HUES6 (cell line): ENCODE data around the gene CUX1.
A peak's percentile ranks its signal among the peaks of the same experiment; 100 is the strongest.

Experiments used
- H3K27ac ChIP-seq: 2 replicates; pipeline ENCODE4 v1.7.0; 2013; ENCODE audit warnings: low read depth, mild to moderate bottlenecking, low read length, inconsistent platforms
- H3K27me3 ChIP-seq: 2 replicates; pipeline ENCODE4 v1.6.1; 2013; ENCODE audit warnings: low read length; ENCODE audit not compliant: control insufficient read depth, insufficient read depth
- H3K36me3 ChIP-seq: 2 replicates; pipeline ENCODE4 v1.6.1; 2013; ENCODE audit warnings: low read length; ENCODE audit not compliant: control insufficient read depth, insufficient read depth
- H3K4me1 ChIP-seq: 2 replicates; pipeline ENCODE4 v1.6.1; 2013; ENCODE audit warnings: low read length; ENCODE audit not compliant: control insufficient read depth, insufficient read depth
- H3K4me3 ChIP-seq: 2 replicates; pipeline ENCODE4 v1.5.1; 2013; ENCODE audit warnings: low read depth, low read length
- H3K9ac ChIP-seq: one replicate; pipeline ENCODE4 v1.6.1; 2013; ENCODE audit warnings: mild to moderate bottlenecking, low read length
- H3K9me3 ChIP-seq: 2 replicates; pipeline ENCODE4 v1.6.1; 2013; ENCODE audit warnings: low read depth, low read length; ENCODE audit not compliant: control insufficient read depth, insufficient read depth

Gene CUX1

DNA sequence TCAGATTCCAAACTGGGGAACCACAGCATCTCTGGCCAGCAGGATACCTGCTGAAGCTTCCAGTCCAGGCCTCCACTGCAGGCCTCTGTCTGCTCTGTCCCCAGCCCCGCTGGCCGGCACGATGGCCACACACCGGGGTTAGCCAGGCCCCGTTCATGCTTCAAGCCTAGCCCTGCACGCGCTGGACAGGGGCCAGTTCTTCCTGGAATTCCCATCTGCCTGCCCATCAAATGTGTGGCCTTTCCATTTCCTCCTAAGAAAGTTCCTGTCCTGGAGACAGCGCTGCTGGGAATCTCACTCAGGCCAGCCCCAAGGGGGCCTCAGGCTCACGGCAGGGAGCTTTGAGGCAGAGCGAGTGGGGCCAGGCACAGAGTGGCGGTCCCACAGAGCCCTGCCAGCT, 487.2 kb downstream of the CUX1 start:
- Histone ChIP-seq H3K36me3 (peaks cover 7% of the 10 kb centered on the region; the same call in 1 of the 2 replicates), H3K9ac (no peak overlapping the region), H3K4me3 (no peak overlapping the region), H3K9me3 (no peaks in the 10 kb centered on the region), H3K4me1 (peaks cover 23% of the 10 kb centered on the region), H3K27ac (no peak overlapping the region), H3K27me3 (peaks cover 8% of the 10 kb centered on the region)

DNA sequence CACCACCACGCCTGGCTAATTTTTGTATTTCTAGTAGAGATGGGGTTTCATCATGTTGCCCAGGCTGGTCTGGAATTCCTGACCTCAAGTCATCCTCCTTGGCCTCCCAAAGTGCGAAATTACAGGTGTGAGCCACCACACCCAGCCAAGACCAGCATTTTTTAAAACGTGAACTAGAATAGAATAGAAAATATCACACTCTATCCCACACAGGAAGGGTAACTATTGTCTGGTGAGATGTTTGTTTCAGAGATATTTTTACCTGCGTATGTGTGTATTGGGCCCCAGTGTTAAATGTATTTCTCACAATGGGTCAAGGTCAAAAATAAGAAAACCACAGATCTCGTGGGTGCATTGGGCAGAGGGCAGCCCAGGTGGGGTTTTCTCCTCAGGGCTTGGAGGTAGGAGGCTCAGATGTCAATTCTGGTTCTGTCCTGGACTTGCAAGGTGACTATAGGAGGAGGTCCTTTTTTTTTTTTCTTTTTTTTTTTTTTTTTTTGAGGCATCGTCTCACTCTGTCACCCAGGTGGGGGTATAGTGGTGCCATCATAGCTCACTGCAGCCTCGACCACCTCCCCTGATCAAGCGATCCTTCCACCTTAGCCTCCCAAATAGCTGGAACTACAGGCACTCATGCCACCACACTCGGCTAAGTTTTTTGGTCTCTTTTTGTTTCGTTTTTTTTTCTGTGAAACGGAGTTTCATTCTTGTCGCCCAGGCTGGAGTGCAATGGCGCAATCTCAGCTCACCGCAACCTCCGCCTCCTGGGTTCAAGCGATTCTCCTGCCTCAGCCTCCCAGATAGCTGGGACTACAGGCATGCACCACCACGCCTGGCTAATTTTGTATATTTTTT, 488.2 kb downstream of the CUX1 start:
- Histone ChIP-seq H3K36me3 (peaks cover 7% of the 10 kb centered on the region; the same call in 1 of the 2 replicates), H3K4me3 (no peak overlapping the region), H3K27me3 (peaks cover 2% of the 10 kb centered on the region; the same call in 1 of the 2 replicates), H3K27ac (no peak overlapping the region), H3K4me1 (peaks cover 23% of the 10 kb centered on the region), H3K9ac (no peak overlapping the region), H3K9me3 (no peaks in the 10 kb centered on the region)

DNA sequence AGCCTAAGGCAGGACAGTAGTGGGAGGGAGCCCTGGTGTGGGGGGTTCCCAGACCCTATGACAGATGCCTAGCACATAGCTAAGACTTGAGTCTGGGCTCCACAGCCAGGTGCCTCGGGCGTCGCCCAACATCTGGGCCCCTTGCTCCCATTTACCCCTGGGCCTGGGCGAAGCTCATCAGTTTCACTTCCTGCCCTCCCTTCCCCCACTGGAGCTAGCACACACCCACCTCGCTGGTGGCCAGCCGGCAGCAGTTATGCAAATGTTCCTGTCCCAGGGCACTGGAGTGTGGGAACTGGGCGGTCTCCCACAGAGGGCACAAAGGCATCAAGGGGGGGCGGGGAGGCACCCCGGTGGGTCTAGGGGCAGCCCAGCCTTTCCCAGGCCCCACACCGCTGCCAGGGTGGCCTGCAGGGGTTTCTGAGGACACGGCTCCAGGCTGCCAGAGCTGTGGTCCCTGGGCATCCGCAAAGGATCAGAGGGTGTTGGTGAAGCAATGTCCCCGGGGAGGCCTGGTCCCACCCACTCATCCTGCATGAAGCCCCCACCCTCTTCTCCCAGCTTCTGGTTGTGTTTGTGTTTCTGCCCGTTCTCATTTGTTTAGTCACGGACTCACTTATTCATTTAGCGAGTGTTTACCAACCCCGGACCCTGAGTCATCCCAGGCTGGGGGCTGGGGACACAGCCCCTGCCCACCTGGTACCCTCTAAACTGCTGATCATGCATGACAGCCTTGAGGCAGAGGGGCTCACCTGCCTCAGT, 489.7 kb downstream of the CUX1 start:
- Histone ChIP-seq H3K4me1 (peaks cover 19% of the 10 kb centered on the region), H3K27me3 (no peaks in the 10 kb centered on the region), H3K27ac (0 out of 2 replicates have a peak overlapping the region, but pooled peaks have one; percentile 6), H3K4me3 (peak overlapping the region; percentile 3; the same call in 1 of the 2 replicates), H3K9ac (no peak overlapping the region), H3K36me3 (peaks cover 7% of the 10 kb centered on the region; the same call in 1 of the 2 replicates), H3K9me3 (no peaks in the 10 kb centered on the region)

DNA sequence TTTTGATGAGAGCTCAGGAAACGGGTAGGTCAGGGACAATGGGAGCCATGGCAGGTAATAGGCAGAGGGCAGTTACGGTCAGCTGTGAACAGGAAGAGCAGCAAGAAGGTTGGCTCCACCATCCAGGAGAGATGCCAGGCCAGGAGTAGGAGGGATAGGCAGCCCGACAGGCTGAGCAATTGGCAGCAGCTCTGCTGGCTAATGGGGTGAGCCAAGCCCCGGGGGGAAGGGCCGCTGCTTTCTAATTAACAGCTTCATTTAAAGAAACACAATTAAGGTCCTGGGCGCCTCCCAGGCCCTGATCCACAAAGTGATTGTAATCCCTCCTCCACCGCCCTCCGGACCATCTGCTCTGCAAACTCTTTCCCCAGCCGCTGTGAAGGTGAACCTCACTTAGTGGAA, 493.0 kb downstream of the CUX1 start:
- H3K4me1 ChIP-seq, result peaks cover 15% of the 10 kb centered on the region
- peaks cover 13% of the 10 kb centered on the region; the same call in 1 of the 2 replicates for H3K36me3 ChIP-seq
- H3K27ac ChIP-seq, result no peak overlapping the region

DNA sequence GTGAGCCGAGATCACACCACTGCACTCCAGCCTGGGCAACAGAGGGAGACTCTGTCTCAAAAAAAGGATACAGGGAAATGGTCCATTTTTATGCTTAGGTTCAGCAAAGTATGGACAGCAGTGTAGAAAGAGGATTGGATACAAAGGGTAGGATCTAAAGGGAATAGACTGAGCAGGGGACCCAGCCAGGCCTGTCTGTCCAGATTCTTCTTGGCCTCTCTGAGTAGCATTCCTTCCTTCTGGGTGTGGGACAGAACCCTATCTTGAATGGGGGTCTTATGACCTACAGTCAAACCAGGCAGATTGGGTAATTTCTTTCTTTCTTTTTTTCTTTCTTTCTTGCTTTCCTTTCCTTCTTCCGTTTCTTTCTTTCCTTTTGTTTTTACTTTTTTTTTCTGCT, 494.9 kb downstream of the CUX1 start:
- H3K4me3 ChIP-seq, result no peak overlapping the region
- no peak overlapping the region for H3K9ac ChIP-seq
- peaks cover 13% of the 10 kb centered on the region; the same call in 1 of the 2 replicates for H3K36me3 ChIP-seq
- no peaks in the 10 kb centered on the region for H3K27me3 ChIP-seq
- no peaks in the 10 kb centered on the region for H3K9me3 ChIP-seq
- H3K27ac ChIP-seq, result no peak overlapping the region
- peaks cover 8% of the 10 kb centered on the region for H3K4me1 ChIP-seq

More for the DNA sequence above, 493.0 kb downstream of the CUX1 start:
- Histone ChIP-seq H3K9ac (no peak overlapping the region), H3K9me3 (no peaks in the 10 kb centered on the region), H3K27me3 (no peaks in the 10 kb centered on the region), H3K4me3 (no peak overlapping the region)

DNA sequence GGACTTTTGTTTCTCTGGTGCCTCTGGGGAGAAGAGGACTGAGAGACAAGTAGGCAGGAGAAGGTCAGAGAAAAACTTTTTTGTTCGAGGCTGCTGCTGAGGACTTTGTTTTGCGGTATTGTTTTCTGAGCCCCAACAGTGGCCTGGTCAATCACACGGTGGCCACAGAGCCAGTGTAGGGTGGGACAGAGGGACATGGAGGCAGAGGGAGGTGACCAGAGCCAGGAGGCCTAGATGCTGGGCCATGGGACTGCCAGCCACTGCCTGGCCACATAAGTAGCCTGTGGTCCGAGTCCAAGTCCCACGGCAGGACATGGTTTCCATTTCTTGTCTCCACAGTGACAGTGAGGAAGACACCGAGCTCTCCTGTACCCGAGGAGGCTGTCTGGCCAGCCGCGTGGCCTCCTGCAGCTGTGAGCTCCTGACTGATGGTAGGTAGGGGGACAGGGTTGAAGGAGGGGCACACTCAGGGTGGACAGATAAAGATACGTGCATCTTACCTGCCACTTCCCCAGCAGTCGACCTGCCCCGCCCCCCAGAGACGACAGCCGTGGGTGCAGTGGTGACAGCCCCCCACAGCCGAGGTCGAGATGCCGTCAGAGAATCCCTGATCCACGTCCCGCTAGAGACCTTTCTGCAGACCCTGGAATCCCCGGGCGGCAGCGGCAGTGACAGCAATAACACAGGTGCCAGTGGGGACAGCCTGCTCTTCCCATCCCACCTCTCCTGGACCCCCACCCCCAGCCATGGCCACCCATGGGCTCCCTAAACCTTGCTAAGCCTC, 496.8 kb downstream of the CUX1 start:
- no peak overlapping the region for H3K4me3 ChIP-seq
- no peak overlapping the region for H3K9ac ChIP-seq
- no peak overlapping the region for H3K27ac ChIP-seq
- H3K4me1 ChIP-seq, result peaks cover 9% of the 10 kb centered on the region; the same call in 1 of the 2 replicates
- H3K27me3 ChIP-seq, result no peaks in the 10 kb centered on the region; the same call in 1 of the 2 replicates
- H3K36me3 ChIP-seq, result peaks cover 9% of the 10 kb centered on the region; the same call in 1 of the 2 replicates
- no peaks in the 10 kb centered on the region for H3K9me3 ChIP-seq

DNA sequence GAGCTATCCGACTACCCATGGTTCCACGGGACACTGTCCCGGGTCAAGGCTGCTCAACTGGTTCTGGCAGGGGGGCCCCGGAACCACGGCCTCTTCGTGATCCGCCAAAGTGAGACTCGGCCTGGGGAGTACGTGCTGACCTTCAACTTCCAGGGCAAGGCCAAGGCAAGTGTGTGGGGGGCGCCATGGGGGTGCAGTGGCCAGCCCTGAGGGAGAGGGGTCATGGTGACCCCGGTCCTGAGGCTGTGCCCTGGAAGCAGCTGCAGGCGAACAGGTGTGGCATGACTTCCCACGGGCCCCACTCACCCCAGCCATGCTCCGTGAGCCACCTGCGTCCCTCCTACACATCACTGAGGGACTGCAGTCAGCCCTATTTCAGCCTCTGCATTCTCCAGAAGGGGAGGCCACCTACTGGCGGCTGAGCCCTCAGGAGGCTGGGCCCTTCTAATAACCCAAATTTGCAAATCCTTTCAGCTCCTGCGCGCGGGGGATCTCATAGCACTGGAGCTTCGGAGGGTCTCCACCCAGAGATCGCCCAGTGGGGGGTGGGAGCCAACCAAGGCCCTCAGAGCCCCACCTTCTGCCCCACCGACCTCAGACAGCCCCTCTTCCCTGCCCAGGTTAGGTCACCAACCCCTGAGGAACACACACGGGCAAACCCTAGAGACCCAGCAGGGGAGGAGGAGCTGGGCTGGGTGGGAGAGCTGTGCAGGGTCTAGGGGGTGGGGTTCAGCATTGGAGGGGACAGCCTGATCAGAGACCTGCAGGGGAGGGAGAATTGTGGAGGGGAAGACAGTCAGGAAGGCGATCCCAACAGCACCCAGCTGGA, 500.0 kb downstream of the CUX1 start:
- Histone ChIP-seq H3K36me3 (peaks cover 9% of the 10 kb centered on the region; the same call in 1 of the 2 replicates), H3K9ac (no peak overlapping the region), H3K4me1 (peaks cover 20% of the 10 kb centered on the region), H3K4me3 (no peak overlapping the region), H3K9me3 (no peaks in the 10 kb centered on the region), H3K27me3 (peaks cover 12% of the 10 kb centered on the region; the same call in 1 of the 2 replicates), H3K27ac (no peak overlapping the region)

DNA sequence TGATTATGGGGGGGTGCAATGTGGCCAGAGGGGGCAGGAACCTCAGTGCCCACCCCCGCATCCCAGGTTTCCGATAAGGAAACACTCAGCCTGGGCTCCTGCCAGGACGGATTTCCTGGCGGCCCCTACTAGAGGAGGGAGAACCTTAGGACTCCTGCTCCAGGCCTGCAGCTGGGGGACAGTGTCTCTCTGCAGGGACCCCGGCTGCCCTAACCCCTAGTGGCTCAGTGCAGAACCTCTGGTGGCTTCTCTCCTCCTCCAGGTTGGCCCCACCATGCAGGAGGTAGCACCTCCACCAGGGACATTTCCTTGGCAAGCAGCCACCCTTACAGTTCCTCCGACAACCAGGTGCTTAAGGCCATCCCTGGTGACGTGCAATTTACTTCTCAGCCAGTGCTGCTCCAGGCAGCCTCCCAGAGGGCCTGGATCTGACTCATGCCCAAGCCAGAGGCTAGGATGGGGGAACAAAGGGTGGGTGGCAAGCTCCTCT, 501.1 kb downstream of the CUX1 start:
- H3K9ac ChIP-seq, result no peak overlapping the region
- no peak overlapping the region for H3K4me3 ChIP-seq
- H3K27ac ChIP-seq, result no peak overlapping the region
- peaks cover 16% of the 10 kb centered on the region; the same call in 1 of the 2 replicates for H3K27me3 ChIP-seq
- no peaks in the 10 kb centered on the region for H3K9me3 ChIP-seq
- peaks cover 20% of the 10 kb centered on the region for H3K4me1 ChIP-seq
- H3K36me3 ChIP-seq, result peaks cover 9% of the 10 kb centered on the region; the same call in 1 of the 2 replicates

DNA sequence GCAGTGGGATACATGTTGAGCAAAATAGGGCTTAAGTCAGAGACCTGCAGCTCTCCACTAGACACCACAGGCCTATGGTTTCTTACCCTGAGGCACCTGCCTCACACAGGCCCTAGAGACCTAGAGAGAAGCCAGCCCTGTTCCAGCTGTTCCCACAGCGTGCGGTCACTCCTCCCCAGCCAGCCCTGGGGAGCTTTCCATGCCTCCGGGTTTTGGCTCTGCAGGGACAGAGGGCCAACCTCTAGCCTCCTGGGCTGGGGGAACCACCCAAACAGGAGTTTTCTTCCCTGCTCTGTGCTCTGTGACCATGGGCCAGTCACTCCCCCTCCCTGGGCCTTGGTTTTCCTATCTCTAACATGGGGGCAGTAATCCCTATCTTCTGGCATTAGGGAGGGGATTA, 502.2 kb downstream of the CUX1 start:
- Histone ChIP-seq H3K9ac (no peak overlapping the region), H3K36me3 (peaks cover 3% of the 10 kb centered on the region; the same call in 1 of the 2 replicates)

More for the DNA sequence above, 502.2 kb downstream of the CUX1 start:
- Histone ChIP-seq H3K4me1 (peaks cover 20% of the 10 kb centered on the region), H3K9me3 (no peaks in the 10 kb centered on the region), H3K4me3 (no peak overlapping the region), H3K27ac (no peak overlapping the region), H3K27me3 (peaks cover 16% of the 10 kb centered on the region; the same call in 1 of the 2 replicates)
